ENCODE results near the gene CRB3. TPM values are rescaled to one million over a fixed set of nuclear protein-coding genes. Genes with fewer than 3 reads are reported as not detected.
"Not testable (repeated sequence)": the region's sequence is repeated elsewhere in the genome, so short reads cannot be mapped to it uniquely, and the experiment has no call there.

The CRB3 gene
- total RNA-seq, 1 donor from 2014 or later, result 0.41 TPM

DNA sequence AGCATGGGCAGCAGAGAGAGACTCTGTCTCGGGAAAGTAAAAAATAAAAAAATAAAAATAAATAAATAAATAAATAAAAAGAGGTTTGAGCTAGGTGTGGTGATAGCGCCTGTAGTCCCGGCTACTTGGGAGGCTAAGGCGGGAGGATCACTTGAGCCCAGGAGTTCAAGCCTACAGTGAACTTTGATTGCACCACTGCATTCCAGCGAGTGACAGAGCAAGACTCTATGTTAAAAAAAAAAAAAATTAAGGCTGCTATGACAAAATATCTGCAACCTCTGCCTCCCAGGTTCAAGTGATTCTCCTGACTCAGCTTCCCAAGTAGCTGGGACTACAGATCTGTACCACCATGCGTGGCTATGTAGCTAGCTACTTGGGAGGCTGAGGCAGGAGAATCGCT is 20.8 kb downstream of the CRB3 start:
- DNase-seq (ENCODE audit: low spot score in 2 of 2), result no peak
- FAIRE-seq, result no peak

DNA sequence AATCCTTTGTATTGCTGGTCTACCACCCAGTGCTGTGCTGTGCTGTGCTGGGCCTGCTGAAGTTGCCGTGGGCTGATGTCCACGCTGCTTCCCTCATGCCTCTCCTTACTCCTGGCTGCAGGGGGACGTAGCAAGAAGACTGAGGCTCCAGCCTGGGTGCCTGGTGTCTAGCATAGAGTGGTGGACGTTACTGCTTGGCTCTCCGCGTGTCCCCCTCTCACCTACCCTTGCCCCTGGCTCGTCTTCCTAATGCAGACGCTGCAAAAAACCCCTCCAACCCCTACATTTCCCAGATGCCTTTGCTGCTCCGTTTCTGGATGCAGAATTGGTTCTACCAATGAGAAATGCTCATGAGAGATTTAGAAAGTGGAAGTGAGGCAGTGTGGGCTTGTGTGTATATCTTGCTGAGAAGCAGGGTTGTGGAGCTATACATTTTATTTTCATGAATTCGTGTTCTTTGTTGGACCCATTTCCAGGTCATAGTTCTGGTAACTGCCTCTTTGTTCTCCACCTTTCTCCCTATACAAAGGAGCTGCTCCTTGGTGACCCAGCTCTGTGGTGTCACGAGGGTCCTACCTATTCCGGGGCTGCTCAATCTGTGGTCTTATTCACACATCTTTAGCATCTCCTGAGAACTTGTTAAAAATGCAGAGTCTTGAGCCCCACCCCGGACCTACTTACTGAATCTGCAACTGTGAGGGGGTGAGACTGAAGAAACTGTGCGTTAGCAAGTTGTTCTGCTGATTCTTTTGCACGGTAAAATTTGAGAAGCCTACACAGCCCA is 25.4 kb downstream of the CRB3 start:
- no peak for DNase-seq (ENCODE audit: low spot score in 2 of 2)
- no peak for FAIRE-seq

DNA sequence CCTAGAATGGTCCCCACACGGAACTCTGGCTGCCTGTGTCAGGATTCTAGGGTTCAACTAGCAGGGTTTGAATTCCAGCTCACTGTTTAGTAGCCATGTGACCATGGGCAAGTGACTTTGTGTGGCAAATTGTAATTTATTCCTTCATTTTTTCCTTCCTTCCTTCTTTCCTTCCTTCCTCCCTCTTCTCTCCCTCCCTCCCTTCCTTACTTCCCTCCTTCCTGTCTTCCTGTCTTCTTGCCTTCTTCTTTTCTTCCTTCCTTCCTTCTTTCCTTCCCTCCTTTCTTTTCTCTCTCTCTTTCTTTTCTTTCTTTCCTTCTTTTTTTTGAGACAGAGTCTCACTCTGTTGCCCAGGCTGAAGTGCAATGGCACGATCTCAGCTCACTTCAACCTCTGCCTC is 26.1 kb downstream of the CRB3 start:
- FAIRE-seq (no peak), DNase-seq (ENCODE audit: low spot score in 2 of 2) (no peak)

DNA sequence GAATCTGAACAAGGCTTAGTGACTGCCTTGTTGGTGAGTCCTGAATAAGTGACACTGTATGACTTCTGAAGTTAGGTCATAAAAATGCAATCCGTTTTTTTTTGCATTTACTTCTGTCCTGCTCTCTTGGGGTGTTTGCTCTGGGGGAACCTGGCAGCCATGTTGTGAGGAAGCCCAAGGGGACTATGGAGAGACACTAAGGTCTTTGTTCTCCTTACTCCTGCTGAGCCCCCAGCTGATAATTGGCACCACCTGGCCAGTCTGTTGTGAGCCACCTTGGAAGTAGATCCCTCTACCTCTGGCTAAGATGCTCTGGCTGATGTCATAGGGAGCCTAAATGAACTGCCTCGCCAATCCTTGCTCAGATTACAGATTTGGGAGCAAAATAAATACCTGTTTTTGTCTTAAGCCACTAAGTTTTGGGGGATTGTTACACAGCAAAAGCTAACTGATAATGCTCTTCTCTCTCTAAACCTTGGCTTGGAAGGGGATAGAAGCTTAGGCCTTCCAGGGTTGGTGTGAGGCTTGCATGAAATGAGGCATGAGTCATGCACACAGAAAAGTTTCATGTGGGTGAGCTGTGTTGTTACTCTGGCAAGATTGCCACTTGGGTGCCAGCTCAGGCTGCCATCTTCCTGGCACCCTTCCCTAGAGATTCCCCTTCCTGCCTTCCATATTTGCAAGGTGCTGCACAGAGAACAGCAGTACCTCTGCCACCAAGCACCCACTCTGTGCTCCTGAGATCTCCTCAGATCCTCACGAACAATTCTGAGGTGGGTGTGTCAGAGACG is 27.9 kb downstream of the CRB3 start:
- DNase-seq (ENCODE audit: low spot score in 2 of 2) (no peak), FAIRE-seq (no peak)

DNA sequence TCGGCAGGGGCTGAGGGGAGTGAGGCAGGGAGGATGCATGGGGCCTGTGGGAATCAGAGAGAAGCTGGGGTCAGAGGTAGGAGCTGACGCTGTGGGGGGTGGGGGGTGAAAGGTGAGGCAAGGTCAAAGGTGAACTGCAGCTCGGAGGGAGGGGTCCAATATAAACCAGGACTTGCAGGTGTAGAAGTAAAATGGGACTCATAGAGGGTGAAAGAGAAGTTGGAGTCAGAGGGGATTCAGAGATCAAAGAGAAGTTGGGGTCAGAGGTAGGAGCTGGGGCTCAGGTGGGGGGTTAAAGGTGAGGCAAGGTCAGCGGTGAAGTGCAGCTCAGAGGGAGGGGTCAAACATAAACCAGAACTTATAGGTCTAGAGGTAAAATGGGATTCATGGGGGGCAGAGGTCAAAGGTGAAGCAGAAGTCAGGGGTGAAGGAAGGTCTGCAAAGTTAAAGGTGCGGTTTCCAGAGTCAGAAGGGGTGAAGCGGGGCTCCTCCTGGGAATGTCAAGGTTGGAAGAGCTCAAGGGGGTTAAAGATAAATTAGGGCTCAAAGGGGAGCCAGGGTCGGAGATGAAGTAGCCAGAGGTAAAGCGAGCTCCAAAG is 30.5 kb downstream of the CRB3 start:
- FAIRE-seq (no peak), DNase-seq (ENCODE audit: low spot score in 2 of 2) (no peak)

DNA sequence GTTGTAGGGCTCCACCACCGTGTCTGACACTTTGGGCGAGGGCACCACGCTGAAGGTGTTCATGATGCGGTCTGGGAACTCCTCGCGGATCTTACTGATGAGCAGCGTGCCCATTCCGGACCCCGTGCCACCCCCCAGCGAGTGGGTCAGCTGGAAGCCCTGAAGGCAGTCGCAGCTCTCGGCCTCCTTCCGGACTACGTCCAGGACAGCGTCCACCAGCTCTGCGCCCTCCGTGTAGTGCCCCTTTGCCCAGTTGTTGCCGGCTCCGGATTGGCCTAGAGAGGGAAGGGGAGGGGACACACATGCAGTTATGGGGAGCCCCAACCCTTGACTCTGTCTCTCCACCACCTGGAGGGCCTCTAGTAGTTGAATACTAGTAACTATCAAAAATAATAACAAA is 31.9 kb downstream of the CRB3 start:
- DNase-seq (ENCODE audit: low spot score in 2 of 2) (no peak), FAIRE-seq (no peak)

DNA sequence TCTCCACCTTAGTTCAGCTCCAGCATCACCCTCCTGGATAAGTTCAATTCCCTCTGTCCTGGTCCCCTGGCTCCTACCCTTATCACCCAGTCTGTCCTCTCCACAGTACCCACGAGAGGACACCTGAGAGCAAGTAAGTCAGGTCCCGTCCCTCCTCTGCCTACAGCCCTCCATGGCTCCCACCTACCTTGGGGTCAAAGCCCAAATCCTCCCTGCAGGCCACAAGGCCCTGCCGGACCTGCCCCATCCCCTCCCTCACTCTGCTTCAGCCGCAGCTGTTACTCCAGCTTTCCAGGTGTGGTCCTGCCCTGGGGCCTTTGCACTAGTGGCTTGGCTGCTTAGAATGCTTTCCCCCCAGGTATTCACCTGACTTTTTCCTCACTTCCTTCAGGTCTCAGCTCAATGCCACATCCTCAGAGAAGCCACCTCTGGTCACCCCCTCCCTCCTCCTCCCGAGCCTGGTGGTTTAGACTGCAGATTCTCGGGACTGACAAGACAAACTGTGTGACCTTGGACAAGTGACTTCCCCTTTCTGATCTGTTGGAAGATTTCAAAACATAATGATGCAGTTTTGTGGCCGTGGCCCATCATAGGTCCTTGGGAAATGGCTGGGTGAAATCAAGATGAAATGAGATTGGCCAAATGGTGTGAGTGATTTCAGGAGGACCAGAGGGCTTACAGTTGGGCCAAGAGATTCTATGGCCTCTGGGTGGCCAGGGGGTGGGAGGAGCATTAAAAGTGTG is 34.4 kb downstream of the CRB3 start:
- FAIRE-seq, result no peak
- no peak for DNase-seq (ENCODE audit: low spot score in 2 of 2)

DNA sequence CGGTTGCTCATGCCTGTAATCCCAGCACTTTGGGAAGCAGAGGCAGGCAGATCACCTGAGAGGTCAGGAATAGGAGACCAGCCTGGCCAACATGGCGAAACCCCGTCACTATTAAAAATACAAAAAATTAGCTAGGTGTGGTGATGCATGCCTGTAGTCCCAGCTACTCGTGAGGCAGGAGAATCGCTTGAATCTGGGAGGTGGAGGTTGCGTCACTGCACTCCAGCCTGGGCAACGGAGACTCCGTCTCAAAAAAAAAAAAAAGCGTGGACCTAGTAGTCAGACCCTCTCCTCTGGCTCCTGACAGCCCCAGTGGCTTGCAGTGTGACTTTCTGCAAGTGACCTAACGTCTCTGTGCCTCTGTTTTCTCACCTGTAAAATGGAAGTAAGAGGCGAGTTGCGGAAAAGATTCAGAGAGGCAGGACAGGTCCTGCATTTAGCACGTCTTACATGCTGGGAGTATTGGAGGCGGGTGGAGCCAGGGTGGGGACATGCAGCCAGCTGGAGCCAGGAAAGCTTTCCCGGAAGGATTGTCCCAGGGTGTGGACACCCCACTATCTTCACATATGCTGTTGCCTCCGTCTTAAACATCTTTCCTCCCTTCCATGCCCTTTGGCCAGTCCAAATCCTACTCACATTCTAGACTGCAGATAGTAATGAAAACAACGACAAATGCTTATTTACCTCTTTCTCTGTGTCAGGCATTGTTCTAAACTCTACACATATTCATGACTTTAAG is 35.1 kb downstream of the CRB3 start:
- DNase-seq (ENCODE audit: low spot score in 2 of 2), result no peak
- no peak for FAIRE-seq

DNA sequence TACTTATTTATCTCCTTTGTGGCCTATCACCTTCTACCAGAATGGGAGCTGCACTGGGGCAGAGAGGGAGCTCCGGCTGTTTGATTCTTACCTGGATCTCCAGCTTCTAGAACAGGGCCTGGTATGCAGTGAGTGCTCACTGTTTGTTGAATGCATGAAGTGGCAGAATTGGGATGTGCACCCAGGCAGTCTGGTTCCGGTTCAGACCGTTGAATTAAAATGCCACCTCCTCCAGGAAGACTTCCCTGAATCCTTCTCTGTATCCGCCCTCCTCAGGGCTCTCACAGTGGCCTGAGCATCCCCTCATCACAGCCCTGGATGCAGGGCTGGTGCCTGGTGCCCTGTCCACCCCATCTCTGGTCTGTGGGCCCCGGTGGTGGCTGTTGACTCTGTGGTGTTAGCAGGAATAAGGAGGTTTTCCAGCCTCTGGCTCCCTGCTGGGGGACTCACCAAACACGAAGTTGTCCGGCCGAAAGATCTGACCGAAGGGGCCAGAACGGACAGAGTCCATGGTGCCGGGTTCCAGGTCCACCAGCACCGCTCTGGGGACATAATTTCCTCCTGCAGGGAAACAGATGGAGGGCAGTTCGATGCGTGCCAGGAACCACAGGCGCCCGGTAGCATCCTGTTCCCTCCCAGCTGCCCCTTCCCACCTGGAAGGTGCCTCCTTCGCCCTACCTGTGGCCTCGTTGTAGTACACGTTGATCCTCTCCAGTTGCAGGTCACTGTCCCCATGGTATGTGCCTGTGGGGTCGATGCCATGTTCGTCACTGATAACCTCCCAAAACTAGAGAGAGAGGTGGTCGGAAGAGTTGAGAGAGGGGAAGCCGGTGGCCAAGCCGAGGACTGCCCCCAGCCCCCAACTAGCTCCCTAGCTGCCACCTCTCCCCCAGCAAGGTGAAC is 37.0 kb downstream of the CRB3 start:
- DNase-seq (ENCODE audit: low spot score in 2 of 2), result no peak
- no peak for FAIRE-seq

DNA sequence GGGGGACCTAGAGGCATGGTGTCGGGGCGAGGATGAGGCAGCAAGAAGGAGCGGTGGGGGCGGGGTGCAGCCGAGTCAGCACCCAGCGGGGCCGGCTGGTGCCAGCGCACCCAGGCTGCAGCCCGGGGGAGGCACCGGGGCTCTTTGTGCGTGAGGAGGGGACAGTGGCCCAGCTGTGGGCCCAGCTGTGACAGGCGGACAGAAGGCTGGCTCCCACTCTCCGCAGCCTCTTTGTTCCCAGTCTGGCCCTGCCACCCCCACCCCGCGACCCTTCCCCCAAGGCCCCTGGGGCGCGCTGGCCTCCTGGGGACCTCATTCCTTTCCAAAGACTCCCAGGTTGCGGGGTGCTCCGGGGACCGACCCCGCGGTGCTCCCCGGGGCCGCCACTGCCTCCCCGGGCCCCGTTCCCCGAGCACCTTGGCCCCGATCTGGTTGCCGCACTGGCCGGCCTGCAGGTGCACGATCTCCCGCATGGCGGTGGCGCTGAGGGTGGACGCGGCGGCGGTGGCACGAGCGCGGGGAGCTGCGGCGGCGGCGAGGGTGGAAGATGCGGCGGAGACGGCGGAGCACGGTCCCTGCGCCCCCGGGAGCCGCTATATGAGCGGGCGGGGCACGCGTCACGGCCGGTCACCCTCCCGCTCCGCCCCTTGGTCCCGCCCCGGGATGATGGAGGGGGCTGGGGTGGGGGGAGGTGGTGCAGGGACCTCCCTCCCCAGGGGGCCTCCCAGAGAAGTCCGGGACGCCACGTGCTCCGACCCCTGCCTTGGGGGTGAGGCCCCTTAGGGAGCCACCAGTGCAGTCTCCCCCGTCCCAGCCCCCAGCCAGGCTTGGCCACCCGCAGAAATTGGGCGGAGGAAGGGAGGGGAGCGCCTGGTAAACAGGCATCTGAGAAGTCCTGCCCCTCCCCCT is 37.9 kb downstream of the CRB3 start, which contains the start of gene TUBB4A:
TSS of gene TUBB4A (minus strand) at position 570 of the 909 bp plus-strand sequence. CDS start at position 473, 97 bp downstream.
- FAIRE-seq (no peak), DNase-seq (ENCODE audit: low spot score in 2 of 2) (peak; percentile 89 to 95)

DNA sequence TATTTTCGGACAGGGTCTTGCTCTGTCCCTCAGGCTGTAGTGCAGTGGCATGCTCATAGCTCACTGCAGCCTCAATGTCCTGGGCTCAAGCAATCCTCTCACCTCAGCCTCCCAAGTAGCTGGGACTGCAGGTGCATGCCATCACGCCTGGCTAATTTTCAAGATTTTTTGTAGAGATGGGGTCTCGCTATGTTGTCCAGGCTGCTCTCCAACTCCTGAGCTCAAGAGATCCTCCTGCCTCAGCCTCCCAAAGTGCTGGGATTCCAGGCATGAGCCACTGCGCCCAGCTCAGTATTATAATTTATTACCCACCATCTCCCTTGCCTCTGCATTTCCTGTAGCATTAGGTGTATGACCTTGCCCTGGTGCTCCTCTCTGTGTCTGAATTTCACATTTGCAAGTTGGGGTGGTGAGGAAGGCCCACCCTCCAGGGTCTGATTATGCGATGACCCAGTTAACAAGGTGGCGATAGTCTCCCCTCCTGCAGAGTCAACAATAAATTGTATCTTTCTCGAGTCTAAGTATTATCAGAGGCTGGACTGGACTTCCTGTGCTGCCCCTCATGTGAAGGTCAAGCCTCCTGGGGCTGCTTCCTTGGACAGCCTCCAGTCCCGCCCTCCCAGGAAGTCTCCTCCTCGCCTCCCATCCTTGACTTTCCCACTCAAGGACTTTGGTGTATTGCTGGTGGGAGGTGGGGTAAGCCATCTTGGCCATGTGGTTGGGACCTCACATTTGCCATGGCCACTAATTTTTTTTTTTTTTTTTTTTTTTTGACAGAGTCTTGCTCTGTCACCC is 39.5 kb downstream of the CRB3 start:
- FAIRE-seq (no peak), DNase-seq (ENCODE audit: low spot score in 2 of 2) (no peak)

DNA sequence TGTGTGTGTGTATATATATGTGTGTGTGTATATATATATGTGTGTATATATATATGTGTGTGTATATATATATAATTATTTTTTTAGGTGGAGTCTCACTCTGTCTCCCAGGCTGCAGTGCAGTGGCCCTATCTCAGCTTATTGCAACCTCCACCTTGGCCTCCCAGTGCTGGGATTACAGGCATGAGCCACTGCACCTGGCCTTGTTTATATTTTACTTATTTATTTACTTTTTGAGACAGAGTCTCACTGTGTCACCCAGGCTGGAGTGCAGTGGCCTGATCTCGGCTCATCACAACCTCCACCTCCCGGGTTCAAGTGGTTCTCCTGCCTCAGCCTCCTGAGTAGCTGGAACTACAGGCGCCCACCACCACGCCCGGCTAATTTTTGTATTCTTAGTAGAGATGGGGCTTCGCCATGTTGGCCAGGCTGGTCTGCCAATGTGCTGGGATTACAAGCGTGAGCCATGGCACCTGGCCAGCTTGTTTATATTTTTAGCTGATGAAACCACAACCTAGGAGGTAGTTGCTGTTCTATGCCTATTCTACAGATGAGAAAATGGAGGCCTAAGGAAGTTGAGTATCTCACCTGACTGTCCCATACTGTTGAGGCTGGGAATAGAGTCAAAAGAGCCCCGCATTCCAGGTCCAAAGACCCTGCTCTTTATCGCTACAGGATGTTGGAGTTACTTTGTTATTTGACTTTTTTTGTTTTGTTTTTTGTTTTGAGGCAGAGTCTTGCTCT is 44.1 kb downstream of the CRB3 start:
- FAIRE-seq; DNase-seq (ENCODE audit: low spot score in 2 of 2): not testable (repeated sequence)

DNA sequence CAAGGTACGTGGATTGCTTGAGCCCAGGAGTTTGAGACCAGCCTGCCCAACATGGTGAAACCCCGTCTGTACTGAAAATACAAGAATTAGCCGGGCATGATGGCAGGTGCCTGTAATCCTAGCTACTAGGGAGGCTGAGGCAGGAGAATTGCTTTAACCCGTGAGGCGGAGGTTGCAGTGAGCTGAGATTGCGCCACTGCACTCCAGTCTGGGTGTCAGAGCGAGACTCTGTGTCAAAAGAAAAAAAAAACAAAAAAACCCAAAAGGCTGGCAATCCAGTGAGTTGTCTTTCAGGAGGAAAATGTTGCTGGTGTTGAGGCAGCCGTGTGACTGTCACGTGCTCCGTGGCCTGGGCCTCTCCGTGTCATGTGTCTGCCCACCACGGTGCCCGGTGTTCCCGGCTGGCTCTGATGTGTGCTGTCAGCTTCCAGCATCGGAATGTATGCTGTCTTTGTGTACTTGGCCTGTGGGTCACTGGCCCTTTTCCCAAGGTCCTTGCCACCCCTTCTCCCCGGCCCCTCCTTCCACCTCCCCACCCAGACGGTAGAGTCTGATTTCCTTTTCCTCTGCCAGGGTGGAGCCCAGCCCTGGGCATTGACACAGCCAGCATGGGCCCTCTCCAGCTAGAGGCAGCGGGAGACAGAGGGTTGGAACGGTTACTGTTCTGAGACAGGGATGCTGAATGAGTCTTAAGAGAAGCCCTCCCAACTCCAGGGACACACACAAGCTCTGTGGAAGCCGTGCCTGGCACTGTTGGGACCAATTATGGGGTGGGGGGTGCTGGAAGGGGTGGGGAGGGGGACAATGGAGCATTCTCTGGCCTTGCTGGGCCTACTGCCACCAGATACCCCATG is 45.3 kb downstream of the CRB3 start:
- DNase-seq (ENCODE audit: low spot score in 2 of 2) (peak in 1 of 2 donors; percentile 70), FAIRE-seq (no peak)

DNA sequence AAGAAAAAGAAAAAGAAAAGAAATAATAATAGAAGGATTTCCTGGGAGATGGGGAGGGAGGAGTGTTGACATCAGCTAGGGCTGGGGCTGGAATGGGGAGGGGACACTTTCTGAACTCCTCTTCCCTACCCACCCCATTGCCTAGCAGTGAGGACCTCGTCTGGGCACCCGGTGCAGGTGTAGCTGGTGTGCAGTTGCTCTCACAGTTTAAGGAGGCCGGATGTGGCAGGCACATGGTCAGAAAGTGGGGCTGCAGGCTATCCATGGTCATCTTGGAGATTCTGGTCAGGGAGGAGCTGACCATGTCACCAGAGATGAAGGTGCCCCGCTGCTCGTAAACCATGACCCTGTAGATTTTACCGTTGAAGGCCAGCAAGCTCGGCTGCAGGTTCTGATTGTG is 46.5 kb downstream of the CRB3 start:
- DNase-seq (ENCODE audit: low spot score in 2 of 2) (no peak), FAIRE-seq (no peak)

DNA sequence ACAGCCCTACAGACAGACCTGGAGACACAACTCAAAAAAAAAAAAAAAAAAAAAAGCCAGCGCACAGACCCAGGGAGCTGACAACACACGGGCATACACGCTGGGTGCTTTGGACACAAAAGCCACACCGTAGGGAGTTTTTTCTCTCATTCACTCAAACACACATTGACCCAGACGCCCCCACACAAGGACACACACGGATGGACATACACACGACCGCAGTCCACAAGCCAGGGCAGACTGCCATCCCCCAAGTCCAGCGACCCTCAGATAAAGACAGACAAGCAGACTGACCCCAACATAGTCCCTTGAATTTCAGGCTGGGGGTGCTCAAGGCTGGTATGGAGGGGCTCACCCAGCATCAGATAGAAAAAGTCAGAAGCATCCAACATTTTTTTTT is 50.0 kb downstream of the CRB3 start:
- DNase-seq (ENCODE audit: low spot score in 2 of 2) (no peak), FAIRE-seq (no peak)

Data from frontal cortex (tissue), 4 donors.